ENCODE measurements around the gene OR2L3.

DNA sequence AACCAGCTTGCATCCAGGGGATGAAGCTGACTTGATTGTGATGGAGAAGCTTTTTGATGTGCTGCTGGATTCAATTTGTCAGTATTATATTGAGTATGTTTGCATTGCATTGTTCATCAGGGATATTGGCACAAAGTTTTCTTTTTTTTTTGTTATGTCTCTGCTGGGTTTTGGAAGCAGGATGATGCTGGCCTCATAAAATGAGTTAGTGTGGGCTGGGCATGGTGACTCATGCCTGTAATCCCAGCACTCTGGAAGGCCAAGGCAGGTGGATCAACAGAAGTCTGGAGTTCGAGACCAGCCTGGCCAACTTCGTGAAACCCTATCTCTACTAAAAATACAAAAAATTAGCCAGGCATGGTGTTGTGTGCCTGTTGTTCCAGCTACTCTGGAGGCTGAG, 8.6 kb downstream of the OR2L3 start:
- TF ChIP-seq, protein P1, sequence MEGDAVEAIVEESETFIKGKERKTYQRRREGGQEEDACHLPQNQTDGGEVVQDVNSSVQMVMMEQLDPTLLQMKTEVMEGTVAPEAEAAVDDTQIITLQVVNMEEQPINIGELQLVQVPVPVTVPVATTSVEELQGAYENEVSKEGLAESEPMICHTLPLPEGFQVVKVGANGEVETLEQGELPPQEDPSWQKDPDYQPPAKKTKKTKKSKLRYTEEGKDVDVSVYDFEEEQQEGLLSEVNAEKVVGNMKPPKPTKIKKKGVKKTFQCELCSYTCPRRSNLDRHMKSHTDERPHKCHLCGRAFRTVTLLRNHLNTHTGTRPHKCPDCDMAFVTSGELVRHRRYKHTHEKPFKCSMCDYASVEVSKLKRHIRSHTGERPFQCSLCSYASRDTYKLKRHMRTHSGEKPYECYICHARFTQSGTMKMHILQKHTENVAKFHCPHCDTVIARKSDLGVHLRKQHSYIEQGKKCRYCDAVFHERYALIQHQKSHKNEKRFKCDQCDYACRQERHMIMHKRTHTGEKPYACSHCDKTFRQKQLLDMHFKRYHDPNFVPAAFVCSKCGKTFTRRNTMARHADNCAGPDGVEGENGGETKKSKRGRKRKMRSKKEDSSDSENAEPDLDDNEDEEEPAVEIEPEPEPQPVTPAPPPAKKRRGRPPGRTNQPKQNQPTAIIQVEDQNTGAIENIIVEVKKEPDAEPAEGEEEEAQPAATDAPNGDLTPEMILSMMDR (IDR thresholded peaks at IDR 0.05), result no peak
- no peak for TF ChIP-seq POLR2A (IDR thresholded peaks at IDR 0.05)
